Ureter (tissue), 1 donor: Measurements from ENCODE around the gene SFT2D2. TPM values are rescaled to one million over a fixed set of nuclear protein-coding genes. Genes with fewer than 3 reads are reported as not detected.

Source experiments
- DNase-seq: peaks from one replicate; pipeline ENCODE4 v3.0.0-alpha.2; 2020; ENCODE audit warnings: low spot score
- total RNA-seq: library from RNA; stranded (reverse); gene quantifications from one replicate; pipeline ENCODE4 v1.2.4, GENCODE V29; 2023
- donor health status: DM: yes; HTN: yes; CAD: no.

Gene SFT2D2
- total RNA-seq, 1 donor from 2014 or later, result 49.4 TPM

- DNase-seq, result no peak
These were observed 2.5 kb upstream of the SFT2D2 start for GRCh38 chr1:168223261-168223660.

DNA sequence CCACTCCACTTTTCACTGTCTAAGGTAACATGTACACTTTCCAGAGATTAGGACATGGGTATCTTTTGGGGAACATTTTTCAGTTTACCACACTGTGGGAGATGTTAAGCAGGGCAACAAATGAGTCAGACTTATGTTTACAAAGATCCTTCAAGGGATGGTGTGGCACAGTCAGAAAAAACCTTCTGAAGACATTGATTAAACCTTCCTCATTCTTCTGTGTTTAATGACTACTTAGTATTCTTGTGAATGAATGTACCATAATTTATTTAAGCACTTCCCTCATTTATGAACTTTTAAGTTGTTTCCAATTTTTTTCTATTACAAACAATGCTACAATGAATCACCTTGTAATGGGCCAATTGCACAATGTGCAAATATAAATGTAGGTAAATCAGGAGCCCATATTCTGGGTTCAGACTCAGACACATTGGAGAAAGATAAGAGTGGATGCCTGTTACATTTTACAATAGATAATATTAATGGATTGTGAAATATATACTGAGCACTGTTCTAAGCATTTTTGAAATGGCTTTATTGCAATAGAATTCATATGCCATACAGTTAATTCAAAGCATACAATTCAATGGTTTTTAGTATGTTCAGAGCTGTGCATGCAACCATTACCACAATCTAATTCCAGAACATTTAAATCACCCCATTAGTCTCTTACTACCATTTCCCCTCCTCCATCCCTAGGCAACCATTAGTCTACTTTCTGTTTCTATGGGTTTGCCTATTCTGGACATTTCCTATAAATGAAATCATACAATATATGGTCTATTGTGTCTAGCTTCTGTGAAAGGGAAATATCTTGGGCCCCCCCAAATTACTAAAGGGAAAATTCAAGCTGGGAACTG, 1.9 kb upstream of the SFT2D2 start:
- no peak for DNase-seq

DNA sequence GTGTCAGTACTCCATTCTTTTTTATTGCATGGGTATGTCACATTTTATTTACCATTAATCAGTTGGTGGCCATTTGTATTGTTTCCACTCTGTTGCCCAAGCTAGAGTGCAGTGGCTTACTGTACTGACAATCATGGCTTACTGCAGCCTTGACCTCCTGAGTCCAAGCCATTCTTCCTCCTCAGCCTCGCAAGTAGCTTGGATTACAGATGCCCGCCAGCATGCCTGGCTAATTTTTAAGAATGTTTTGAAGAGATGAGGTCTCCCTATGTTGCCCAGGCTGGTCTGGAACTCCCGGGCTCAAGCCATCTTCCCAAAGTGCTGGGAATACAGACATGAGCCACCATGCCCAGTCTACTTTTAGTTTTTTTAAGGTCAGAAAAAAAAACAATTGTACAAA, 813 bp upstream of the SFT2D2 start:
- no peak for DNase-seq

- no peak for DNase-seq
These were observed 1.8 kb downstream of the SFT2D2 start for GRCh38 chr1:168227620-168228019.

GRCh38 chr1:168229893-168230292, 4.1 kb downstream of the SFT2D2 start:
- no peak for DNase-seq

- DNase-seq, result no peak
These were observed 4.9 kb downstream of the SFT2D2 start for GRCh38 chr1:168230709-168231108.

DNA sequence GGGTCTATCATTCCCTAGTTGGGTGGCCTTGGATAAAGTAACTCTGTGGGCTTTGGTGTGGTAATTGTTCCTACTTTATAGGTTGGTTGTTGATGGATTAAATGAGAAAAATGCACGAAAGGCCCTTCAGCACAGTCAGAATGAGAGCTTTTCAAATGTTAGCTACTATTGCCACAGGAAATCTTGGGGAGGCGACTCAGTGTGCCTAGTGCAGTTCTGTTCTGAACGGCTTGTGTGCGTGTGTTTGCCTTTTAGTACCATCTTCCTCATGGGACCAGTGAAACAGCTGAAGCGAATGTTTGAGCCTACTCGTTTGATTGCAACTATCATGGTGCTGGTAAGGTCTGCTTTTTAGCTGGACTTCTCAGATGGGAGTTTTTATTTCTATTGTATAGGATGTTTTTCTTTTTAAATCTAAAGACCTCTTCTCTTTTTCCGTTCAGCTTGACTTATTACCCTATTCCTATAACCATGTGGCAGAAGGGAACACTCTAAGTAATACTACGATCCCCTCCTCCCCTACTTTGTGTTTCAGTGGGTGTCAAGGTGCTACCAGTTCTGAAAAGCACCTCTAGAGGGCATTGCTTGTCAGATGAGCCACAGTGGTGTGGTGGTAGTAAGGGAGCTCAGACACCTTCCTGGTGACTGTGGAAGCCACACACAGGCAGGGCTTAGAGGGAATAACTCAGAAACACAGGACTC, 9.2 kb downstream of the SFT2D2 start:
- no peak for DNase-seq

GRCh38 chr1:168235548-168235885, 9.7 kb downstream of the SFT2D2 start:
- no peak for DNase-seq

DNA sequence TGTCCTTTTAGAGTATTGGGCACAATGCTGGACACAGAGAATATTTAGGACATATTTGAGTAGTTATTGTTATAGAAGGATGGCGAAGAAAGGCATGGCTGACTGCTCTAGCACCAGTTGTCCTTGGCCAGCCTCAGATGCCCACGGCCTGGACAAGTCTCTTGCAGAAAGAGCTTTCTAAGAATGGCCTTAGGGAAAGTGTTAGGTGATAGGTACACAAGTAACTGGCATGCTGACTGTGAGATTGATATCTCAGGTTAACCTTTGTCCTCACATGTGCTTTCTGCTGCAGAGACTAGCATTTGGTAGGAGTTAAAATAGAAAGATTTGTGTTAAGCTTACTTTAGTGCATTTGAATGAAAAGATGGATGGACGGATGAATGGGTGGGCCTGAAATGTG, 10.1 kb downstream of the SFT2D2 start:
- no peak for DNase-seq

DNA sequence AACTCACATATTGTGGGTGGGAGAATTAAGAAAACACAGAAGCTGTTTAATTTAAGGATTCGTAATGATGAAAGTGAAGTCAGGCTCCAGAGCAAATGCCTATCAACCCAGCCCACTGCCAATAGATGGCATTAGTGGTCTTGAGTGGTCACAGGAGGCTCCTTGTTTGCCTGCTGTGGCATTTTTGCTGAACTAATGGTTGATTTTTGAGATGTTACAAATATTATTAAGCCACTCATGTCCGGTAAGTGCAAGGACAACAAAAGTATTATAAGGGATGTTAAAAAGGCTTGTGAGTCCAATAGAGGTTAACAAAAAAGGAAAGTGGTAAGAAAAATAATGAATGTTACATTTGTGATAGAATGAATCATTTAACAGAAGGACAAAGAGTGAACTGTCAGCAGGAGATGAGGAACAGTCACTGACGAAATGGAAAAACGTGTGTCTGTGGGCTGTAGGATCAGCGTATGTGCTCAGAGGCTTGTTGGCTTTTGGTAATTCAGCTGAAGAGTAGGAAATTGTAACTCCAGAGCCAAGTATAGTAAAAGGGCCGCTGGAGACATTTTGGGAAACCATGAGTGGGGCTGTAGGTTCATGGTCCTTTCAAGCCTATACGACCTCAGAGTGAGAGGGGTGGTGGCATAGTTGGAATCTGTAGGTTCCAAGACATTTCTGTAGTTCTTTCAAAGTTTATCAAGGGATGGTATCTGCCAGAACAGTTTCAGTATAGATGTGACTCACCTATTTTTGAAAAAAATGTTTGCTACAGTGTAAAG, 11.2 kb downstream of the SFT2D2 start:
- DNase-seq, result no peak

DNA sequence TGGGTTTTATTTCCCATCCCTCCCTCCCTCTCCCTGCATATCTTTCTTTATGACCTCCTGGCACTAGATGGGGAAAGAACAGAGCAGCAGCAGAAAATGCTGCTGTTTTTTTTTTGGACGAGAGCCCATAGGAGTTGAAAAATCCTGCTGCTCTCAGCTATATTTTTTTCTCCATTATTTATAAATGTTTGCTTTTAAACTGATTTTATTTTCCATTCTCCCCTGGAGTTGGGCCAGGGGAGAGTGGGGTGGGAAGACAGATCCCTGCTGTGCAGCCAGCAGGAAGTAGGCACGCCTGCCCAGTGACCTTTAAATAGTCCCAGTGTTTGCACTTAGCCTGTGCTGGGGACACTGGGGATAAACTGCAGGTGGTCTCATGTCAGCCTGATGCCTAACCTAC, 17.4 kb downstream of the SFT2D2 start:
- no peak for DNase-seq

DNA sequence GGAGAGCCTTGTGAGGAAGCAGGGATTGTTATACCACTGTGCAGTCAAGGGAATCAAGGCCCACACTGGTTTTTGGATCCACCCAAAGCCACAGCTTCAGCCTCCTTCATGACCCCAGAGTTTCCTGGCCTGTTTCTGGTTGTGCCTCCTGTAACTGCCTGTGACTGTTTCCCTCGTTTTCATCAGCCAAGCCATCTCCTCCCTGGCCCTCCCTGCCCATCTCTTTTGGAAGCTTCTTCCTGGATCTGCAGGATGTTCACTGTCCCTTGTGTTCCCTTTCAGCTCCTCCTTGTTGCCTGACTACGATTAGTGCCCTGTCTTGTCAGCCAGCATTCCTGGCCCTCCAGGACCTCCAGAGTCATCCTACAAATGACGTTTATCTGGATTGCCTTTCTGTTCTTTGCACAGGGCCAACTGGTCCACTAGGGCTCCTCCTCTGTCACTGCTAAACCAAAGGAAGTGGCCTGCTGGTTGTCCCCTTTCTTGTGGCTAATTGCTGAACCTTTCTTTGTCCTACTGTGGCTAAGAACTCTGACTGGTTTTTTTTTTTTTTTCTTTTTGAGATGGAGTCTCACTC, 17.9 kb downstream of the SFT2D2 start:
- DNase-seq, result no peak

DNA sequence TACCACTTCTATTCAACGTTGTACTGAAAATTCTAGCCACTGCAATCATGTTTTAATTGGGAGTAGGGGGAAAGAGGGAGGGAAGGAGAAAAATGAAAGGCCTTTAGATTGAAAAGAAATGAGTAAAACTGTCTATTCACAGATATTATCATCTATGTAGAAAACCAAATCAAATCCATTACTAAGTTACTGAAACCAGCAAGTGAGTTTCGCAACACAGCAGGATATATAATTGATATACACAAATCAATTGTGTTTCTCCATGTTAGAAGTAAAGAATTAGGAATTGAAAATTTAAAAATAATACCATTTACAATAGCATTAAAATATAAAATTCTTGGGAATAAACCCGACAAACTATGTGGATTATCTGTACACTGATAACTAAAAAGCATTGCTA, 19.2 kb downstream of the SFT2D2 start:
- no peak for DNase-seq

- DNase-seq, result no peak
These were observed 20.7 kb downstream of the SFT2D2 start for GRCh38 chr1:168246506-168246905.

- DNase-seq, result no peak
These were observed 26.5 kb downstream of the SFT2D2 start for GRCh38 chr1:168252204-168252733.

DNA sequence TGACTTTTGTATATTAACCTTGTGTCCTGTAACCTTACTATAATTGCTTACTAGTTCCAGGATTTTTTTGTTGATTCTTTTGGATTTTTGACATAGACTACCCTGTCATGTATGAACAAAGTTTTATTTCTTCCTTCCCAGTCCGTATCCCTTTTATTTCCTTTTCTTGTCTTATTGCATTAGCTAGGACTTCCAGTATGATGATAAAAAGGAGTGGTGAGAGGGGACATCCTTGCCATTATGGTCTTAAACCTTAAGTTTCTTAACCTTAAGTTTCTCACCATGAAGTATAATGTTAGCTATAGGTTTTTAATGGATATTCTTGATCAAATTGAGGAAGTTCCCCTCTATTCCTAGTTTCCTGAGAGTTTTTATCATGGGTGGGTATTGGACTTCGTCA, 30.4 kb downstream of the SFT2D2 start:
- DNase-seq, result no peak

DNA sequence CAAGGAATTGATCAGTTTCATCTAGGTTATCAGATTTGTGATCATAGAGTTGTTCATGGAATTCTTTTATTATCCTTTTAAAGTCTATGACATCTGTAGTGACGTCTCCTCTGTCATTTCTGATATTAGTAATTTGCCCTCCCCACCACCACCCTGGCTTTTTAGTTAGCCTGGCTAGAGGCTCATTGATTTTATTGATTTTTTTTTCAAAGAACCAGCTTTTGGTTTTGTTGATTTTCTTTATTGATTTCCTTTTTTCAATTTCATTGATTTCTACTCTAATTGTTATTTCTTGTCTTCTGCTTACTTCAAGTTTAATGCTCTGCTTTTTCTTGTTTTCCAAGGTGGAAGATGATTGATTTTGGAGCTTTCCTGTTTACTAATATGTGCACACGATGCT, 31.6 kb downstream of the SFT2D2 start:
- no peak for DNase-seq

- DNase-seq, result no peak
These were observed 33.8 kb downstream of the SFT2D2 start for GRCh38 chr1:168259567-168259966.

GRCh38 chr1:168260393-168260792, 34.6 kb downstream of the SFT2D2 start:
- no peak for DNase-seq

DNA sequence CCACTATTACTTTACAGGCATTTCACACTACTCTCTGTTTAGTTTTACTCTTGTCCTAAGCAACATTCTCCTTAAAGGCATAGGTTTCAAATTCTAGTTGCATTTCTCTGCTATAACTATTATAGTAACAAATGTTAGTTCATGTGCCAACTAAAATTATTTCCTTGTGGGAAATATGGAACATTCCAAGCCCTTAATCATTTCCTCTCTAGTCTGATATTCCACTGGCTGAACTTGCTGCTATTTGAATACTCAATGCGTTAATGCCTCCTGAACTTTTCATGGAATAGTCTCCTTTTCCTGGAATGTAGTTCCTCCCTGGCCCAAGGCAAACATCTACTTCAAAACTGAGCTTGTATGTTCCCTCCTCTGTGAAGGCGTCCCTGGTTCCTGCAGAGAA, 35.6 kb downstream of the SFT2D2 start:
- DNase-seq, result no peak

GRCh38 chr1:168263130-168263529, 37.3 kb downstream of the SFT2D2 start:
- no peak for DNase-seq

GRCh38 chr1:168264296-168264695, 38.5 kb downstream of the SFT2D2 start:
- no peak for DNase-seq
